Esophagus squamous epithelium (tissue), 5 donors: ENCODE results near the gene MCIDAS. TPM values are rescaled to one million over a fixed set of nuclear protein-coding genes. Genes with fewer than 3 reads are reported as not detected.

Experiments used
- DNase-seq: peaks from one replicate; lab custom pipeline; 2025; lab: John Stamatoyannopoulos, UW
- H3K27ac ChIP-seq, 4 donors: fragments of 200-600 bp; sonication (generic); one replicate each; pipeline ENCODE4 v1.5.1; 2016 to 2019; ENCODE audit warnings: mild to moderate bottlenecking in 1 of 4
- H3K27me3 ChIP-seq, 4 donors: fragments of 200-600 bp; sonication (generic); 1 replicate in 3 of 4; 2 replicates in 1 of 4; pipeline versions ENCODE4 v1.5.1 to v1.6.0; 2017 to 2021; ENCODE audit warnings: antibody characterized with exemption in 1 of 4
- H3K36me3 ChIP-seq, 3 donors: fragments of 200-600 bp; sonication (generic); one replicate each; pipeline ENCODE4 v1.5.1; 2016 to 2019
- H3K4me1 ChIP-seq, 3 donors: fragments of 200-600 bp; sonication (generic); one replicate each; pipeline ENCODE4 v1.5.1; 2017 to 2019
- H3K4me3 ChIP-seq, 4 donors: fragments of 200-600 bp; sonication (generic); 1 replicate in 3 of 4; 2 replicates in 1 of 4; pipeline ENCODE4 v1.5.1; 2016 to 2019; ENCODE audit warnings: mild to moderate bottlenecking in 2 of 4, moderate library complexity in 1 of 4
- H3K9me3 ChIP-seq, 3 donors: fragments of 200-600 bp; sonication (generic); one replicate each; pipeline ENCODE4 v1.5.1; 2016 to 2019
- POLR2A ChIP-seq, 4 donors: fragments of 450-650 bp; IDR thresholded peaks; one replicate each; pipeline ENCODE4 v1.6.1; 2017; ENCODE audit warnings: antibody characterized with exemption in 4 of 4, mild to moderate bottlenecking in 4 of 4, moderate library complexity in 3 of 4
- WGBS, 2 donors: methylation state at CpG; one replicate each; pipeline ENCODE4 v1.1.5; 2018; 5-methylcytosine and 5-hydroxymethylcytosine counted together
- intact Hi-C: fragments of 100-400 bp; cut with DNase I; formaldehyde crosslinking; loops from one replicate; pipeline ENCODE4 v1.15.0; 2022
- total RNA-seq, 4 donors: library from RNA; depleted of rRNA; stranded (reverse); fragments of >200 nt; gene quantifications; one replicate each; pipeline ENCODE4 v1.1.0, GENCODE V29; 2016
- TF ChIP-seq, protein P1 (sequence below), 6 experiments: fragments of 450-650 bp in 4 of 6; fragments of 200-600 bp in 2 of 6; sonication (generic) in 2 of 6; IDR thresholded peaks; one replicate each; pipeline ENCODE4 v1.5.1; 2016 to 2019; ENCODE audit warnings: antibody characterized with exemption in 6 of 6, mild to moderate bottlenecking in 4 of 6, moderate library complexity in 4 of 6
- donor health status: DM: yes; HTN: yes; CAD: no.

Gene MCIDAS
- total RNA-seq = not detected

DNA sequence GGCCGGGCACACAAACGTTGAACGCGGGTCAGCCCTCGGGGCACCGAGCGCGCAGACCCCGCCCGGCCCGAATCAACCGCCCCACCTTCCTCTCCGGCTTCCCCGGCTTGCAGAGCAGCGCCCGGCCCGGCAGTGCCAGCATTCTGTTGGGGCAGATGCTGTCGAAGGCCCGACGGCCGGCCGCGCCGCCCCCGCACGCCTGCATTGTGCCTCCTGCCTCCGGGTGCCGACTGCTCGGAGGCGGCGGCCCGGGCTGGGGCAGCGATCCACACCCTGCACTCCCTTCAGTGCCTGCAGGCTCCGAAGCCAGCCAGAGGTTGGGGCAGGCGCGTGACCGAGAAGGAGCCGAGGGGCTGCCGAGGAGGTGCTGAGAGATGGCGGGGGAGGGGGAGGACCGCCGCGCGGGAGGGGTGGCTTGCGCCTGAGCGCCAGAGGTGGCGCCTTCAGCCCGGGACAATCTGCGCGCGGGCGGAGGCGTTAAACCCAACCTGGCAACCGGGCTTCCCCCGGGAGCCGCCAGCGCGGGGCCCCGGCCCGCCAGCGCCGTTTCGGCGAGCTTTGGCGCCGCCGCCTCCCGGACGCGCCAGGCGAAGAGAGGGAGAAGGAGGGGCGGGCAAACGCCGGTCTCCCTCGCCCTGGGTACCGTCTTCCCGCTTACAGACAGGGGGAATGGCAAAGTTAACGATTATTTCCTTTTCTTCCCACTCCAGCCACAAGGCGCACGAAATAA is at the start of gene MCIDAS:
Gene MCIDAS, minus strand, starts transcription at position 382 of the 730 bp plus-strand sequence. Its CDS starts 177 bp downstream, at position 205.
- Histone ChIP-seq H3K36me3 (no peaks in the 10 kb centered on the region), H3K27me3 (peaks cover 7 to 100% (median 35%) of the 10 kb centered on the region in 4 donors), H3K27ac (no peak within 1 kb of the TSS), H3K9me3 (no peaks in the 10 kb centered on the region), H3K4me1 (peaks cover 28 to 47% (median 30%) of the 10 kb centered on the region in 3 donors), H3K4me3 (peak within 1 kb of the TSS; percentile 38 to 63 (median 47))
- DNase-seq = no peak
- no peak for TF ChIP-seq POLR2A (IDR thresholded peaks at IDR 0.05)
- TF ChIP-seq, protein P1, sequence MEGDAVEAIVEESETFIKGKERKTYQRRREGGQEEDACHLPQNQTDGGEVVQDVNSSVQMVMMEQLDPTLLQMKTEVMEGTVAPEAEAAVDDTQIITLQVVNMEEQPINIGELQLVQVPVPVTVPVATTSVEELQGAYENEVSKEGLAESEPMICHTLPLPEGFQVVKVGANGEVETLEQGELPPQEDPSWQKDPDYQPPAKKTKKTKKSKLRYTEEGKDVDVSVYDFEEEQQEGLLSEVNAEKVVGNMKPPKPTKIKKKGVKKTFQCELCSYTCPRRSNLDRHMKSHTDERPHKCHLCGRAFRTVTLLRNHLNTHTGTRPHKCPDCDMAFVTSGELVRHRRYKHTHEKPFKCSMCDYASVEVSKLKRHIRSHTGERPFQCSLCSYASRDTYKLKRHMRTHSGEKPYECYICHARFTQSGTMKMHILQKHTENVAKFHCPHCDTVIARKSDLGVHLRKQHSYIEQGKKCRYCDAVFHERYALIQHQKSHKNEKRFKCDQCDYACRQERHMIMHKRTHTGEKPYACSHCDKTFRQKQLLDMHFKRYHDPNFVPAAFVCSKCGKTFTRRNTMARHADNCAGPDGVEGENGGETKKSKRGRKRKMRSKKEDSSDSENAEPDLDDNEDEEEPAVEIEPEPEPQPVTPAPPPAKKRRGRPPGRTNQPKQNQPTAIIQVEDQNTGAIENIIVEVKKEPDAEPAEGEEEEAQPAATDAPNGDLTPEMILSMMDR (IDR thresholded peaks at IDR 0.05) = peak in 2 of 6 experiments; percentile 9 to 21
- intact Hi-C loops = no loop called here
- WGBS, 2 donors = 0% methylated on average over 1 to 3 of the region's 80 CpGs

DNA sequence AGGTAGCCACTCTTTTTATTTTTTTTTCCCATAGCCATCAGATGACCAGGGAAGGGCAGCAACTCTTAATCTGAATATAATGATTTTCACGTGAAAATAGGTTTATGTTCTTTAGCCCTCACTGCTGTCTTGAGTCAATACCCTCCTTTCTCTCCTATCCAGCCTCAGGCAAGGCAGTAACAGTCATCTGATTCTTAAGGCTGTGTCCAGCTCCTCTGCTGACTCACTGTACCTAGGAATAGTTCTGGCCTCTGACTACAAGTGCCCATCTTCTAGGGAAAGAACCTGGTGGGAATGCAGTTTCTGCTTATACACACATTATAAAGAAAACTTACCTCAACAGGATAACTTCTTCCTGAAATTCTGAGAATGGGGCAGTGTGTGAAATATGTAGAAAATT is 49.7 kb upstream of the MCIDAS start:
- H3K27ac ChIP-seq = no peak overlapping the region

DNA sequence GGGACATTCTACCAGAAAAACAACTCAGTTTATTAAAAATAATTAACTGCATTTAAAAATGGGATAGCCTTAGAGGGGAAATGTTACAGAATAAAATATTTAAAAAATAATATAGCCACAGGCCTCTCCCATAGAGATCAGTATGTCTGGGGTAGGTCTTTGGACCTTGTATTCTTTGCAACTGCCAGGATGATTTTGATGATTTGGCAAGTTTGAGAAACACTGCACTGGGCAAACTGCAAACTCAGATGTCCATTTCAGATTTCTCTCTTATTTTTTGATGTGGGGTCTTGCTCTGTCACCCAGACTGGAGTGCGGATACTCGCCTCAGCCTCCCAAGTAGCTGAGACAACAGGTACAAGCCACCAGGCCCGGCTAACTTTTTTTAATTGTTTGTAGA is 31.2 kb upstream of the MCIDAS start:
- no peak for DNase-seq
- peaks cover 10 to 92% (median 12%) of the 10 kb centered on the region in 3 donors for H3K36me3 ChIP-seq
- TF ChIP-seq POLR2A (IDR thresholded peaks at IDR 0.05) = no peak
- TF ChIP-seq, protein P1 (IDR thresholded peaks at IDR 0.05) = no peak
- 93 to 96% methylated on average over 3 of the region's 3 CpGs for WGBS, 2 donors
- intact Hi-C loops = no loop called here
- no peaks in the 10 kb centered on the region for H3K4me1 ChIP-seq
- H3K27me3 ChIP-seq = no peaks in the 10 kb centered on the region
- H3K4me3 ChIP-seq = no peak overlapping the region
- no peak overlapping the region for H3K27ac ChIP-seq
- H3K9me3 ChIP-seq = no peaks in the 10 kb centered on the region

More for the DNA sequence above, 49.7 kb upstream of the MCIDAS start:
- Histone ChIP-seq H3K36me3 (peaks cover 5 to 100% (median 28%) of the 10 kb centered on the region in 3 donors), H3K9me3 (no peaks in the 10 kb centered on the region), H3K4me3 (no peak overlapping the region), H3K4me1 (no peaks in the 10 kb centered on the region), H3K27me3 (no peaks in the 10 kb centered on the region)
- TF ChIP-seq POLR2A (IDR thresholded peaks at IDR 0.05) = no peak
- TF ChIP-seq, protein P1 (IDR thresholded peaks at IDR 0.05) = no peak
- 63 to 84% methylated on average over 1 of the region's 1 CpG for WGBS, 2 donors
- DNase-seq = no peak
- intact Hi-C loops = no loop called here

DNA sequence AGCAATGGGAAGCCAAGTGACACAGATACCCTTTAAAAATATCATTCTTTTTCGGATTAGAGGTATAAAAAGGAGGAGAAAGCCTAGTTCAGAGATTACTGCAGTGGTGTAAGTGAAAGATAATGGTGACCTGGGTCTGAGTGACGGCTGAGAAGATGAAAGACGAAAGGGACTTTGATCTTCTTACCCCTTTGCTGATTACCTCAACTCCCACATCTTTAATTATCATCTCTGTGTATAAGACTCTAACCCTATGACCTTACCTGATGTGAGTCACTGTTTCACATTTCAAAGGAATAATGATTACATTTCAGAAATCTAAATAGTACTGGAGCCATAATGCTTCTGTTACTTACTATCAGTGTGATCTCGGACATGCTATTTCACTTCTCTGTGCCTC is 27.7 kb upstream of the MCIDAS start:
- H3K9me3 ChIP-seq = no peaks in the 10 kb centered on the region
- DNase-seq = no peak
- H3K4me1 ChIP-seq = no peaks in the 10 kb centered on the region
- H3K27me3 ChIP-seq = no peaks in the 10 kb centered on the region
- H3K36me3 ChIP-seq = peaks cover 0 to 57% (median 8%) of the 10 kb centered on the region in 3 donors
- no peak overlapping the region for H3K4me3 ChIP-seq
- WGBS, 2 donors = 92 to 94% methylated on average over 4 of the region's 4 CpGs
- no peak for TF ChIP-seq POLR2A (IDR thresholded peaks at IDR 0.05)
- TF ChIP-seq, protein P1 (IDR thresholded peaks at IDR 0.05) = no peak
- H3K27ac ChIP-seq = no peak overlapping the region
- intact Hi-C loops = no loop called here

DNA sequence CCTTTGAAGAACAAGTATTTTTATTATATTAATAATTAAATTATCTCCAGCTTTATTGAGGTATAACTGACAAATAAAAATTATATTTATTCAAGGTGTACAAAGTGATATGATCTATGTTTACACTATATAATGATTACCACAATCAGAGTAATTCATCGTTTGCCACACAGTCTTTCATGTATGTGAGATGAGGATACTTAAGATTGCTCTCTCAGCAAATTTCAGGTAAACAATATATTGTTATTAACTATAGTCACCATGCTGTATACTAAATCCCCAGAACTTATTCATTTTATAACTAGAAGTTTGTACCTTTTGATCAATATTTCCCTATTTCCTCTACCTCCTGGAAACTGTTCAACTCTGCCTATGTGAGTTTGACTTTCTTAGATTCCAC is 22.9 kb upstream of the MCIDAS start:
- 79 to 81% methylated on average over 1 of the region's 1 CpG for WGBS, 2 donors
- intact Hi-C loops = no loop called here
- H3K4me3 ChIP-seq = no peak overlapping the region
- no peaks in the 10 kb centered on the region for H3K4me1 ChIP-seq
- no peak overlapping the region for H3K27ac ChIP-seq
- TF ChIP-seq POLR2A (IDR thresholded peaks at IDR 0.05) = no peak
- DNase-seq = no peak
- no peaks in the 10 kb centered on the region for H3K27me3 ChIP-seq
- peaks cover 0 to 9% (median 0%) of the 10 kb centered on the region in 3 donors for H3K36me3 ChIP-seq
- peaks cover 0 to 9% (median 4%) of the 10 kb centered on the region in 3 donors for H3K9me3 ChIP-seq
